ENCODE measurements around the gene BANF2.

GRCh38 chr20:17708675-17709360, 9.1 kb downstream of the BANF2 start:
- no peak for TF ChIP-seq CTCF (IDR thresholded peaks at IDR 0.05; ENCODE audit: low read depth, low read length, missing input control)
- TF ChIP-seq YY1 (IDR thresholded peaks at IDR 0.05), result no peak
- TF ChIP-seq EGR1 (IDR thresholded peaks at IDR 0.05; ENCODE audit: low read depth in 2 of 2), result no peak
- TF ChIP-seq FOXA1 (IDR thresholded peaks at IDR 0.05), result no peak
- no peak for TF ChIP-seq MAX (IDR thresholded peaks at IDR 0.05)
- no peak for TF ChIP-seq GABPA (IDR thresholded peaks at IDR 0.05 in 1 of 2, conservative IDR thresholded peaks at IDR 0.05 in 1 of 2)
- TF ChIP-seq JUND (IDR thresholded peaks at IDR 0.05), result no peak
- TF ChIP-seq REST (IDR thresholded peaks at IDR 0.05), result no peak
- TF ChIP-seq RXRA (IDR thresholded peaks at IDR 0.05), result no peak

Measured in liver (tissue), 3 donors.